GM21367 (cell line): ENCODE results near the gene ABCG4.
"Not testable (repeated sequence)": the region's sequence is repeated elsewhere in the genome, so short reads cannot be mapped to it uniquely, and the experiment has no call there.

Source experiments
- ATAC-seq: cut with Tn5 transposase; IDR thresholded peaks from one replicate; pipeline ENCODE4 v1.9.1; 2021; ENCODE audit not compliant: unreplicated experiment

Gene ABCG4

DNA sequence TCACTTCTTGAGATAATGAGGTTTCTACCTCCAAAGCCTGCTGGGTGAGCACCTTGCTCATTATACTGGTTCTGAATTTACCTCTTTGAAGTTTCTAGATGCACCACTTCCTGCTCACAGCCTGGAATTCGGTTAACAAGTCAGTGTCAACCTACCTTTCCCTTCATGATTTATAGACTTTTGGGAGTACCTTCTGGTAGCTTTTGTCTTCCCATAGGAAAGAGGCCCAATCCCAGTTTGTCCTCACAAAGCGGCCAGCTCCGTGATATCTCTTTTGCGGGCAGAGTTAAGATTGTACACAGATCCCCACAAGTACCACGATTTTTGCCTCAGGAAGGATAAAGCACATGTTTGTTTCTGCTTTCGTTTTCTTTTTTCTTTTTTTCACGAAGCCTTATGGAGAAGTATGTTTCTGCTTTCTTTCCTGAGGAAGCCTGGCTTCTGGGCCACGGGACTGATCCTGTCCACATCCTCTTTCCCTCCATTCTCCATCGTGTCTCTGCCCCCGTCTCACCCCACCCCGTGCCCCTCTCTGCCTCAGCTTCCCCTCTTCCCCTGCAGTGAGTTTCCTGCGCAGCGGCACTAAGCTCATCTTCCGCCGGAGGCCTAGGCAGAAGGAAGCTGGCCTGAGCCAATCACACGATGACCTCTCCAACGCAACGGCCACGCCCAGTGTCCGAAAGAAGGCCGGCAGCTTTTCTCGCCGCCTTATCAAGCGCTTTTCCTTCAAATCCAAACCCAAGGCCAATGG is 33.2 kb upstream of the ABCG4 start:
- no peak for ATAC-seq

DNA sequence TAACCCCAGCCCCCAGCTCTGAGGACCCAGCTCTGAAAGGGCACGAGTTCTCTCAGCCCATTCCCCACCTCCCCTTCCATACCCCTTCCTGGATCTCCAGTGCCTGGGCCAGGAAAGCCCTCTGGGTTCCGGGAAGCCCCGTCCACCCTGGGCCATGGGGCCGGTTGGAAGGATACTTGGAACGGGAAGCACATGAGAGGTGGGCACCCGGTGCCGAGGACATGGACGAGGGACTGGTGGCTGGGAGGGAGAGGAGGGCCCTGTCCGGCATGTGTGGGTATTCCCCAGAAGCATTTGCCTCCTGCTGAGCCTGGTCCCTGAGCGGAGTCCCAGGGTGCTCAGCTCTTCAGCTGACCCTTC is 32.6 kb upstream of the ABCG4 start:
- ATAC-seq, result no peak

DNA sequence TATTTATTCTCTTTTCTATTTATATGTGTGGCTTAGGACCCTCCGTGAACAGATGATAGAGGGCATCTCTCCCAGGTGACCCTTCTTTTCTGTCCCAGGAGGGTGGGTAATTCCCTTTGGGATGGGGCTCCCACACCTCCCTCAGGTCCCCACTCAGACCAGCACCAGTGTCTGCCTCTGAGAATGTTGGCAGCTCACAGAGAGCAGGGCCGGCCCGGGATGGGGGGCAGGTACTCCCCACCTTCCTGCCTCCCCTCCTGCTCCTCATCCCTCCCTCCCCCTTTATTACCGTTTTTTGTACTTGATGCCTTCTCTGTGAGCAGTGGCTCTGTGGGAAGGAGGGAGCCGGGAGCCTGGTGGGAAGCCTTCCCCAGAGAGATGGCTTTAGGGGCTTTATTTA is 32.3 kb upstream of the ABCG4 start:
- no peak for ATAC-seq

DNA sequence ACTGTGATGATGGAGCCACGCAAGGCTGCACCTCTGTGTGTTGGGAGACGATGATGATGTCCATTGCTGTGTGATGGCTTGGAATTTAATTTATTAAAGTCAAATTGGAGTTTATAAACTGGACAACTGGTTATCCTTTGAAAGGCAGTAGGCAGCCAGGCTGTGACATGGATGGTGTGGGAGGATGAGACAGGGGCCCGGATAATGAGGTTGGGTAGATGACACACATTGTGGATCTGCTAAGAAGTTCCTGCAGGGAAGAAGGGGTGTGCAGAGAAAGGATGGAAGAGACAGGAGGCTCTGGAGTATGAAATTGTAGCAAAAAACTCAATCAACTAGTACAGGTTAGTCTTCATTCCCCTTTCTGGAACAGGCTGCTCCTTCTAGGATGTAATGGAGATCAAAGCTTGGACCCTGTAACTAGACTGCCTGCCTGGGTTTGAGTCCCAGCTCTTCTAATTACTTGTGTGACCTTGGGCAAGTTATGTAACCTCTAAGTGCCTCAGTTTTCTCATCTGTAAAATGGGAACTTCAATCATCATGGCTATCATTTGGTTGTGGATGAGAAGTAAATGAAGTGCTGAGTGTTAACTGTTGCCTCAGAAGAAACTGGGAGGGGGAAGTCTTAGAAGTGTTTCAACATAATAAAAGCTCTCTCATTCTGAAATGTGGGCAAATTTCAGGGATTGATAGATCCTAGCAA is 31.7 kb upstream of the ABCG4 start:
- no peak for ATAC-seq

DNA sequence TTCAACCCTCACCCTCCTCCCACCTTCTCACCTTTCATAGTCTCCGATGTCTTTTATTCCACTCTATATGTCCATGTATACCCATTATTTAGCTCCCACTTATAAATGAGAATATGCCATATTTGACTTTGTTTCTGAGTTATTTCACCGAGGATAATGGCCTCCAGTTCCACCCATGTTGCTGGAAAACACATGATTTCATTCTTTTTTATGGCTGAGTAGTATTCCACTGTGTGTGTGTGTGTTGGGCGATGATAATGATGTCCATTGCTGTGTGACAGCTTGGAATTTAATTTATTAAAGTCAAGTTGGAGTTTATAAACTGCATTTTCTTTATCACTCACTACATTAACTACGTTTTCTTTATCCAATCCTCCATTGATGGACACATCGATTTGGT is 30.6 kb upstream of the ABCG4 start:
- no peak for ATAC-seq

DNA sequence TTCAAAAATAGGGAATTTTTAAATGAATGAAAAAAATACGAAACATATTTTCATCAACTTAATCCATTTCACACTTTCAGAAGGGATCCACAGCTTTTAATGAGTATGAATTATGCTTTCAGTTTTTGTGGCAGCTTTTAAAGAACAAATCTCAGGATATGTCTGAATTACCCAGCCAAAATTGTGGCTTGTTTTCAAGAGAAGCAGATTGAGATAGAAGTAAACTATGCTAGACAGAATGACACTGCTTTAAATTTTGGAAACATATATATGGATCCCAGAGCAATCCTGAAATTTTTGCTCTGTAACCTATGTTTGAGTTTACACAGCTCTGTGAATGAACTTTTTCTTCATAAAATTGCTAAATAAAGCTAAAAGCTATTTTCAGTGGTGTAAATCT is 29.9 kb upstream of the ABCG4 start:
- ATAC-seq, result no peak

DNA sequence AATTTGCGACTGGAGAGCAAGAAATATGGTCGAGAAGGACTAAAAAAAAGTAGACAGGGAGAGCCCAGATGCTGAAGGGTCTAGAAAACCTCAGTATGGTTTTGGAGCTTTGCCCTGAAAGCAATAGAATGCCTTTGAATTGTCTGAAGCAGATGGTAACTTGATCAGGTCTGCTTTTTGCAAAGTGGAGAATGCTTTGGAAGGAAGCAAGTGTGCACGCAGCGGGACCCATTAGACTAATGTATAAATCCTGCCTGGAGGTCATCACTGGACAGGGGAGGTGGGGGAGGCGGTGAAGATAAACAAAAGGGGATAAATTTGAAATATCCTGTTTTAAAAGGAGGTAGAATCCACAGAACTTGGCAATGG is 28.2 kb upstream of the ABCG4 start:
- no peak for ATAC-seq

DNA sequence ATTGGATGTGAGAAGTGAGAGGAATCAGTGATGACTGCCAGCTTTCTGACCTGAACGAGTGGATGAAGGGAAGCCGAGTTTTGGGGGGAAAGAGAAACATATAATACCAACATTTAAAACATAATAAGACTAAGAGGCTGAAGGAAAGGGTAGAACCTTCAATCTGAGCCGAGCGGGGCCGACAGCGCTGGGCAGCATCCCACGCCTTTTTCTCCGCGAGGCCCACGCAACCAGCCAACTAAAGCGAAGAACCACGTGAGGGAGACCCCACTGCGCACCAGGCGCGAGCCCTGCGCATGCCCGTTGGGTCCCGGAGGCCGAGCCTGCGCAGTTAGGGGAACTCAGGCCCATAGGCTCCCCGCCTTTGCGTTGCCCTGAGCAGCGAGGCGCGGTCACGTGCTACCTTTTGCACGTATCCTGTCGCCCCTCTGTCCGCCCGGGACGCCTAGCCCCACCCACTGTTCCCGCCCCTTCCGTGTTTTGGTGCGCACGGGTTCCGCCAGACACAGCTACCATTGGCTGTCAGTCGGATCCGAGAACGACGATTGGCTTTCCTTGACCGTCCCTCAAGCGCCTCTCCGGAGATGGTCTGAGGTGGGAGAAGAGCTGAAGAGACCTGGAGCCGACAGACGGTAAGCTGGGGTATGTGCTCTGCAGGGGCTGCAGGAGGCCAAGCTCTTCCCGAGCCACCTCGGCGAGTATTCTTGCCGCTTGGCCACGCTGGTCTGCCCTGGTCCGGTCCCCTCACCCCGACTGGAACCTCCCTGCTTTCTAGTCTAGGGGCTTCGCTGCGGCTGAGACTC is 27.6 kb upstream of the ABCG4 start, which contains the start of gene HINFP:
Gene HINFP (plus strand): TSS at position 573 of the 803 bp plus-strand sequence. CDS start 5,365 bp downstream, outside the sequence.
- ATAC-seq, result peak; percentile 93

DNA sequence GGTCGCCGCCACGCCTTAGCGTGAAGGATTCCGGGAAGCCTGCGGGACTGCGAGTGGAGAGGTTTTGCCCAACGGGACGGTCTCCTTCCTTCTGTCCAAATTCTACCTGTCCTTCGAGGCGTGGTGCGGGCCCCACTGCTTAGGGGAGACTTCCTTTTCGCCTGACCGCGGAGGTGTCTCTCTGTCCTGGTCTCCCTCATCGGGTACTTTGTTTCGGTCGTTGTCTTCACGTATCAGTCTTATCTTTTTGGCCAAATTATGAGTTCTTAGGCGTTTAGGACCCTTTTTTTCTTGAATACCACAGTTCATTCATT is 27.1 kb upstream of the ABCG4 start:
- ATAC-seq, result peak; percentile 2

DNA sequence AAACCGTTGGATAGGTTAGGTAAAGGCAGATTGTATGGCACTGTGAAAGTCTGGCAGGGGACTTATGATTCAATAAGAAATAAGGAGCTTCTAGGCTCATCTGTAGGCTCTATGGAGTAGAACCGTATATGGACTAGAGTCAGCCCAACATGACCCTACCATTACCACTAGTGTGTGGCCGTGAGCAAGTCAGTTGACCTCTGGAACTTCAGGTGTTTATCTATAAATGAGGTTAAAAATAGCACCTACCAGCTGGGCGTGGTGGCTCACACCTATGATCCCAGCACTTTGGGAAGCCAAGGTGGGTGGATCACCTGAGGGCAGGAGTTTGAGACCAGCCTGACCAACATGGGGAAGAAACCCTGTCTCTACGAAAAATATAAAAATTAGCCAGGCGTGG is 23.0 kb upstream of the ABCG4 start:
- no peak for ATAC-seq

DNA sequence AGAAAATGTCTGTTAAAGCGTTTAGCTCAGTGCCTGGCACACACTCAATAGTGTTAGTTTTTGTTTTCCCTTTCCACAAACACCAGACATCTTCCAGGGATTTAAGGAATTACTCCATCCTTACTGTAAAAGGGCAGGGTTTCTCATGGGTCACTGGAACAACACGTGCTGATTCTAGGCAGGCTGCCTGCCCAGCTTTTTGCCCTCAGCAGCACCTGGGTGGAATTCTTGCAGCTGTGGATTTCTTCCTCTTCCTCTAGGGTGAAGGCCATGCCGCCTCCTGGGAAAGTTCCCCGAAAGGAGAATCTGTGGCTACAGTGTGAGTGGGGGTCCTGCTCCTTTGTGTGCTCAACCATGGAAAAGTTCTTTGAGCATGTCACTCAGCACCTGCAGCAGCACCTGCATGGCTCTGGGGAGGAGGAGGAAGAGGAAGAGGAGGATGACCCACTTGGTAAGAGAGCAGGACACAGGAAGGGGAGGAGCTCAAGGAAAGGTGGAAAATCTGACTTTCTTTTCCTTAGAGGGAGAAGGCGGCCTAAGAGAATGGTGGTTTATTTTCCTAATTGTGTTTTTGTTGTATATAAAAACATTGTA is 22.1 kb upstream of the ABCG4 start:
- no peak for ATAC-seq

DNA sequence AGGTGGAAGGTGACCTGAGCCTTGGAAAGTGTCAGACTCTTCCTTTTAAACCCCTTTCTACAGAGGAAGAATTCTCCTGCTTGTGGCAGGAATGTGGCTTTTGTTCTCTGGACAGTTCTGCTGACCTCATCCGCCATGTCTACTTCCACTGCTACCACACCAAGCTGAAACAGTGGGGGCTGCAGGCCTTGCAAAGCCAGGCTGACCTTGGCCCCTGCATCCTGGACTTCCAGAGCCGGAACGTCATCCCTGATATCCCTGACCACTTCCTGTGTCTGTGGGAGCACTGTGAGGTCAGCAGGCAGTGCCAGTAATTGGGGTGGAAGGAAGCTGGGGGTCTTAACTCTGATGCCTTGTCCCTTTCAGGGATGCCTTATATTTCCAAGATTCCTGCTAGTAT is 18.2 kb upstream of the ABCG4 start:
- ATAC-seq, result no peak

DNA sequence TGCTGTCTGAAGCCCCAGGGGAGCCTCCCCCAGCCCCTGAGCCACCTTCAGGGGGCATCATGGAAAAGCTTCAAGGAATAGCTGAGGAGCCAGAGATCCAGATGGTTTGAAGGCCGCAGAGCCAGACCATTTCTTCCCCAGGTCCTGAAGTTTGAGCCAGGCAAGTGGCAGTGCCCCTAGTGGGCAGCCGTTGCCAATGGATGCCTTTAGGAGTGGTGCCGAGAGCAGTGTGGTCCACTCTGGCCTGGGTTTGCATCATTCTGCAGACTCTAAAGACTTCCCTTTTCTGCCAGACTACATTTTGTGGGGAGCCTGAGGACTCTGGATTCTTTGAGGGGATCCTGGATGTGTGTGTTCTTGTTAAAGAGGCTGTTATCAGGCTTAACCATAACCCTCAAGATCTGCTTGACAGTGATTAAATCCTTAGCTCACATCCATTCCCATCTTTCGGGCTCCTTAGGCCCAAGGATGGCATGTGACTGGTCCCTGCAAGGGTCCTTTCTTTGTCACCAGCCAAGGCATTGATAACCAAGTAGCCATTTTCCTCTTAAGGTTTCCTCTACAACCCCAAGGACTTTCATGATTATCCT is 14.4 kb upstream of the ABCG4 start:
- no peak for ATAC-seq

DNA sequence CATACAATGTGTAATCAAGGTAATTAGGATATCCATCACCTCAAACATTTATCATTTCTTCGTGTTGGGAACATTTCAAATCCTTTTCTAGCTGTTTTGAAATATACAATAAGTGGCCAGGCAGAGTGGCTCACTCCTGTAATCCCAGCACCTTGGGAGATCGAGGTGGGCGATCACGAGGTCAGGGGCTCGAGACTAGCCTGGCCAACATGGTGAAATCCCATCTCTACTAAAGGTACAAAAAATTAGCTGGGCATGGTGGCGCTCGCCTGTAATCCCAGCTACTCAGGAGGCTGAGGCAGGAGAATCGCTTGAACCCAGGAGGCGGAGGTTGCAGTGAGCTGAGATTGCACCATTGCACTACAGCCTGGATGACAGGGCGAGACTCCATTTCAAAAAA is 9.6 kb upstream of the ABCG4 start:
- not testable (repeated sequence) for ATAC-seq

DNA sequence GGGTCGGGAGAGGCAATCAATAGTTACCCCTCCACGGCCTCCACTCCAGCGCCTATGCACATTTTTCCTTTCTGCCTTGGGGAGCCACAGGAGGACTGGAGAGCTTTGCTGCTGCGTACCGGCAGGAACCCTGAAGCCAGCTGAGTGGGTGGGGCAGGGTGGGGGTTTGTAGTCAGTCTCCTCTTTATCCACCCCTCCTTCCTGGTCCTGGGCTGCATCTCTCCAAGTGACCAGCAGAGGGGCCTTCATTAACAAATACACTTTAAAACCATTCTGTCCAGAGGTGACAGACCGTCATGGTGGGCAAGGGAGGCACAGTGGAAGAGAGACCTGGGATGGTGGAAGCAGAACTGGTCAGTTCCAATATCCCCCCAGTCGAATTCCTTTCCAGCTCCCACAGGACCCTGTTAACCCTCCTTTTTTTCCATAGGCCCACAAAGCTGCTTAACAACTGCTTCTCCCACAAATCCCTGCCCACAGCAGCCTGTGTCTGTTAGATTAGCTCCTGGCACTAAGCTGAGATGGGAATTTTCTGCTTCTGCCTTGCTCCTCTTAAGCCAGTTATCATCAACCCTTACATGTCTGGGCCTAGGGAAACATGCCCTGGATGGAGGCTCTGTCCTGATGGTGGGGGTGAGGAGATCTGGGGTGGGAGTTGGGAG is 3.9 kb upstream of the ABCG4 start:
- ATAC-seq, result no peak

DNA sequence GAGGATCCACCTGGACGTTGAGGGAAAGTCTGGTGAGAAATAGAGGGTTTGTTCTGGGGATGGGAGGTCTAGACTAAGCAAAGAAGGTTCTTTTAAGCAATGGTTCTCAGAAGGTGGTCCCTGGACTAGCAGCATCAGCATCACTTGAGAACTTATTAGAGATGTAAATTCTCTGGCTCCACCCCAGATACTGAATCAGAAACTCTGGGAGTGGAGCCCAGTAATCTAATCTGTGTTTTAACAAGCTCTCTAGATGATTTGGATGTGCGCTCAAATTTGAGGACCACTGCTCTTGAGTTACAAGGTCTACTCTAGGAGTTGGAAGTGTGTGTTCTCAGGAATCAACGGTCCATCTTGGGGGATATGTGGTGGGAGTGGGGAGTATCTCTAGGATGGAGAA is 3.3 kb upstream of the ABCG4 start:
- ATAC-seq, result no peak

DNA sequence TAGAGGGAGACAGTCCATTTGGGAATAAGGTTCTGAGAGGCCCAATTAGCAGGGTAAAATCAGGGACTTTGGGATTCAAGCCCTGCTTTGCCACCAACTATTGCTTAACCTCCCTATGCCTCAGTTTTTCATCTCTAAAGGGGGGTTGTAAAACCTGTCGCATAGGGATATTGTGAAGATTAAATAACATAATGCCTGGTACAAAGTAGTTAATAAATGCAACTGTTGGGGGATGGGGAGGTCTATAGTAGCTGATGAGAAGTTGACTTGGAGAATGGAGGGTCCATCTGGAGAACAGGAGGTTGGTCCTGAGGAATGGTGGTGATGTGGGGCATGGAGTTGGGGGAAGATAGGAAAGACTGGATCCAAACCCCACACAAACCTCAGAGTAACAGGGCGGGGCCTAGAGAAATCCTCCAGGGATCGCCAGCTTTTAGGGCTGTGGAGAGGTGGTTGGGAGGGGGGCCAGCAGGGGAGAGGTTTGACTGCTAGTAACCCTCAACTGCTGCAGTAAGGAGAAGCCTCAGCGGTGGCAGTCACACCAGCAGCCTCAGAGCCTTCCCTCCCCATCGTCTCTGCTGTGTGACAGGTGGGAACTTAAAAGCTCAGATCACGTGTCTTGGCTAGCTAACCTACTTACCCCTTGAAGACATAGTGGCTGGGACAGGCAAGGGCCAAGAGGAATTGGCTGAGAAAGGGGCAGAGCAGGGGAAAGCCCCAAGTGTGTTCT is 1.1 kb upstream of the ABCG4 start:
- ATAC-seq, result no peak

DNA sequence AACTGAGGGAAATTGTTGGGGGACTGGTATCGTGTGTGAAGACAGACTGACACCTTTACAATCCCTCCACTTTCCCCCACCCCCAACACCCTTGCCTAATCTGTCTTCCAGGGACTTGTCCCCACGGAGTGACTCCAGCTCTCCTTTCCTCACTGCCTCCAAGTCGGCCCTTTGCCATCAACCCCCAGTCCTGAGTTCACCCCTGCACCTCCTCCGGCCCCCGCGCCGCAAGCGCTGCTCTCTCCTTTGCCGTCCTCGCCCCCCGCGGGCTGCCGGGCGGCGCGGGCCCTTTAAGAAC is 183 bp upstream of the ABCG4 start:
- ATAC-seq, result no peak

DNA sequence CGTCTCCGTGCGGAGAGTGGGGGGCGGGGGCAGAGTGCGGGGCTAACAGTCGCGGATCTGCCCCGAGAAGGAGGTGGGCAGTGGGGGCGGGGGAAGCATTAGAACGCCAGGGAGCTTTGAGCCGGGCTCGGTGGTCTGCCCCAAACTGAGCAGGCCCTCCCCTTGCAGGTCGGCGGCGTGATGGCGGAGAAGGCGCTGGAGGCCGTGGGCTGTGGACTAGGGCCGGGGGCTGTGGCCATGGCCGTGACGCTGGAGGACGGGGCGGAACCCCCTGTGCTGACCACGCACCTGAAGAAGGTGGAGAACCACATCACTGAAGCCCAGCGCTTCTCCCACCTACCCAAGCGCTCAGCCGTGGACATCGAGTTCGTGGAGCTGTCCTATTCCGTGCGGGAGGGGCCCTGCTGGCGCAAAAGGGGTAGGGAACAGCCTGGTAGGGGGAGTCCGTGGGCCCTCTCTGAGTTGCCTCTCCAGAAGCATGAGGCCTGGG is 979 bp downstream of the ABCG4 start:
- ATAC-seq, result no peak

DNA sequence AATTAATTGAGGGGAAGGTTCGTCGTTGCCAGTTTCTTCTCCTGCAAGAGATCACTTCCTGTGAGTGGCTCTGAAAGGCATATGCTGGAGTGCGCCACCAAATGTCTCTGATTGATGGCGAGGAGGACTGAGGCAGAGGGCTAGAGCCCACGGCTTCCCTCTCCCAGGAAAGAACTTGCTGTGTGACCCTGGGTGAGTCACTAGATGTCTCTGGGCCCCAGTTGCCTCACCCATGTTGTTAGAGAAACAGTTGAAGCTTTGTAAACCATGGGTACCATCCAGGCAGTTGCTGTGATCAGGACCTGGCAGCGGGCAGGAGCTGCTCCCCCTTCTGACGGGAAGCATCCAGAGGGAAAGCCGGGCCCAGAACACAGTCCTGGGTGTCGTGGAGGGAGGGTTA is 3.2 kb downstream of the ABCG4 start:
- ATAC-seq, result no peak
